HepG2 (cell line): ENCODE measurements around the gene ZC3H8. TPM values are rescaled to one million over a fixed set of nuclear protein-coding genes. Genes with fewer than 3 reads are reported as not detected.

Experiments used
- ATAC-seq: fragments of 200-7000 bp; cut with Tn5 transposase; 3 replicates; pipeline ENCODE4 v1.9.1; 2020; ENCODE audit warnings: mild to moderate bottlenecking, moderate library complexity
- BruUV-seq: library from RNA; stranded (reverse); fragments of 400-500 nt; replicated peaks from 2 replicates; lab custom pipeline; 2021; lab: Mats Ljungman, UMichigan
- CTCF ChIA-PET: fragments of 300-600 bp; formaldehyde crosslinking; extraction: SDS; loops from one replicate; lab custom pipeline; 2021; ENCODE audit warnings: low total read pairs, inconsistent platforms, low intra/inter-chr PET ratio; lab: Yijun Ruan, JAX
- POLR2A ChIA-PET: fragments of 350-600 bp; sonication (Branson Sonifier 250); formaldehyde crosslinking; loops from one replicate; lab custom pipeline; 2020; ENCODE audit warnings: antibody characterized with exemption, inconsistent platforms; lab: Yijun Ruan, JAX
- DNase-seq: peaks from one replicate; pipeline ENCODE4 v3.0.0-alpha.2; 2015; ENCODE audit warnings: low spot score
- FAIRE-seq: peaks from 3 replicates; lab custom pipeline; 2011; peaks lifted over from hg19 to GRCh38; lab: Jason Lieb, UNC
- H2AFZ ChIP-seq: one replicate; pipeline ENCODE4 v1.6.1; 2011; ENCODE audit warnings: low read length, inconsistent platforms
- H3K27ac ChIP-seq: fragments of 300-600 bp; 3 replicates; pipeline ENCODE4 v1.8.0; 2011; ENCODE audit warnings: mixed run types, mild to moderate bottlenecking, mixed read lengths, low read length, inconsistent platforms; ENCODE audit not compliant: insufficient read depth; ENCODE audit errors: extremely low read length
- H3K27me3 ChIP-seq, 2 experiments: fragments of 200-600 bp in 1 of 2; 2 replicates in 1 of 2; 3 replicates in 1 of 2; pipeline versions ENCODE4 v1.6.0 to v1.8.0; 2011; ENCODE audit warnings: low read length in 2 of 2, mild to moderate bottlenecking in 2 of 2, moderate library complexity in 2 of 2, inconsistent platforms in 1 of 2; ENCODE audit not compliant: insufficient read depth in 2 of 2, control insufficient read depth in 1 of 2
- H3K36me3 ChIP-seq, 2 experiments: fragments of 200-600 bp in 1 of 2; replicated peaks in 1 of 2; 2 replicates in 1 of 2; 3 replicates in 1 of 2; pipeline versions ENCODE4 v1.5.1 to v1.8.0; 2011; ENCODE audit warnings: low read length in 2 of 2, inconsistent platforms in 1 of 2; ENCODE audit not compliant: insufficient read depth in 2 of 2, control insufficient read depth in 1 of 2
- H3K4me1 ChIP-seq: 2 replicates; pipeline ENCODE4 v1.5.1; 2012; ENCODE audit warnings: low read length, inconsistent platforms; ENCODE audit not compliant: insufficient read depth
- H3K4me2 ChIP-seq: 2 replicates; pipeline ENCODE4 v1.6.0; 2011; ENCODE audit warnings: low read depth, low read length, inconsistent platforms
- H3K4me3 ChIP-seq, 3 experiments: fragments of 200-600 bp in 1 of 3; sonication (generic), shearing (Covaris generic) in 1 of 3; replicated peaks in 1 of 3; 2 replicates each; pipeline ENCODE4 v1.5.1; 2011 to 2016; ENCODE audit warnings: low read length in 3 of 3, inconsistent platforms in 2 of 3, low read depth in 2 of 3, mild to moderate bottlenecking in 2 of 3, control low read depth in 1 of 3, mixed read lengths in 1 of 3; ENCODE audit not compliant: insufficient read depth in 1 of 3
- H3K79me2 ChIP-seq: one replicate; pipeline ENCODE4 v1.6.1; 2011; ENCODE audit warnings: low read length, inconsistent platforms; ENCODE audit not compliant: insufficient read depth
- H3K9ac ChIP-seq: 2 replicates; pipeline ENCODE4 v1.6.0; 2011; ENCODE audit warnings: mild to moderate bottlenecking, low read depth, low read length, inconsistent platforms; ENCODE audit not compliant: insufficient read depth
- H3K9me3 ChIP-seq: 2 replicates; pipeline ENCODE4 v1.5.1; 2012; ENCODE audit warnings: mild to moderate bottlenecking, low read length
- H4K20me1 ChIP-seq: 2 replicates; pipeline ENCODE4 v1.6.0; 2011; ENCODE audit warnings: inconsistent platforms, mild to moderate bottlenecking, low read length, moderate library complexity; ENCODE audit not compliant: insufficient read depth
- BRCA1 ChIP-seq: sonication (generic); formaldehyde crosslinking; IDR thresholded peaks from 2 replicates; pipeline ENCODE4 v1.4.0; 2020; ENCODE audit warnings: missing genetic modification reagents
- CEBPB ChIP-seq: IDR thresholded peaks from 2 replicates; pipeline ENCODE4 v1.6.1; 2011; ENCODE audit warnings: low read depth, low read length, improper control_type of control experiment, borderline replicate concordance
- MAFF ChIP-seq: IDR thresholded peaks from 2 replicates; pipeline ENCODE4 v1.6.1; 2011; ENCODE audit warnings: low read depth, low read length, improper control_type of control experiment
- MAFK ChIP-seq, 2 experiments: IDR thresholded peaks in 1 of 2; conservative IDR thresholded peaks in 1 of 2; 2 replicates each; pipeline ENCODE4 v1.6.1; 2011; ENCODE audit warnings: improper control_type of control experiment in 2 of 2, low read length in 2 of 2
- ZSCAN12 ChIP-seq: sonication (generic); formaldehyde crosslinking; IDR thresholded peaks from 2 replicates; pipeline ENCODE4 v1.9.0; 2021; ENCODE audit warnings: mild to moderate bottlenecking, missing genetic modification reagents
- WGBS: methylation state at CpG from one replicate; pipeline ENCODE4 v1.1.6; 2017; ENCODE audit warnings: low lambda C conversion rate; 5-methylcytosine and 5-hydroxymethylcytosine counted together
- in situ Hi-C: cut with HindIII; loops from 2 replicates; pipeline ENCODE4 v1.10.0; 2017; ENCODE audit warnings: low pct_unique_long_range_greater_than_20kb; ENCODE audit not compliant: extremely low pct_ligation_motif_present
- intact Hi-C: fragments of 100-400 bp; cut with micrococcal nuclease; formaldehyde crosslinking; loops from one replicate; pipeline ENCODE4 v1.10.0; 2022; ENCODE audit not compliant: unreplicated experiment
- polyA plus RNA-seq, 8 experiments: library from polyadenylated mRNA; depleted of rRNA in 3 of 8; stranded (reverse) in 7 of 8; unstranded in 1 of 8; fragments of >200 nt; fragmentation: Illumina TruSeq in 4 of 8; extraction: Trizol in 4 of 8; gene quantifications; 2 replicates each; pipeline versions ENCODE4 v1.2.1 to v1.2.3, GENCODE V29; 2011 to 2016; ENCODE audit warnings: low read depth in 4 of 8, missing spikeins in 1 of 8, mixed read lengths in 1 of 8; ENCODE audit not compliant: insufficient read depth in 1 of 8
- total RNA-seq, 5 experiments: library from RNA; depleted of rRNA; stranded (reverse); fragments of >200 nt; fragmentation: Illumina TruSeq; extraction: Trizol; gene quantifications; 2 replicates each; pipeline ENCODE4 v1.2.3, GENCODE V29; 2016; ENCODE audit warnings: low read depth in 1 of 5
- TF ChIP-seq, protein P1 (sequence below): sonication (generic); formaldehyde crosslinking; IDR thresholded peaks from 2 replicates; pipeline ENCODE4 v1.8.1; 2023; ENCODE audit warnings: mild to moderate bottlenecking, moderate library complexity, missing genetic modification reagents

ZC3H8 gene
- total and polyA plus RNA-seq, 2 of the 13 experiments (the other 11 are each of a cell fraction or from before 2014, with no cell fraction given) = 4.5 to 17.0 TPM

DNA sequence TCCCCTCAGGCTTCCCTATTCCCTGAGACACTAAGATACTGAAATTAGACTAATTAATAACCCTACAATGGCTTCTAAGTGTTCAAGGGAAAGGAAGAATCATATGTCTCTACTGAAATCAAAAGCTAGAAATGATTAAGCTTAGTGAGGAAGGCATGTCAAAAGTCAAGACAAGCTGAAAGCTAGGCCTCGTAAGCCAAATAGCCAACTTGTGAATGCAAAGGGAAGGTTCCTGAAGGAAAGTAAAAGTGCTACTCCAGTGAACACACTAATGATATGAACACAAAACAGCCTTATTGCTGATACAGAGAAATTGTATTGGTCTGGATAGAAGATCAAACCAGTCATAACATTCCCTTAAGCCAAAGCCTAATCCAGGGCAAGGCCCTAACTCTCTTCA is 10.0 kb downstream of the ZC3H8 start:
- Histone ChIP-seq H3K9me3 (no peaks in the 10 kb centered on the region), H3K36me3 (peaks cover 7 to 38% of the 10 kb centered on the region in 2 experiments), H3K4me3 (no peak overlapping the region), H4K20me1 (no peaks in the 10 kb centered on the region), H3K27me3 (no peaks in the 10 kb centered on the region), H3K27ac (no peak overlapping the region), H3K9ac (no peak overlapping the region), H2AFZ (no peak overlapping the region), H3K4me2 (no peak overlapping the region), H3K79me2 (no peaks in the 10 kb centered on the region), H3K4me1 (peaks cover 8% of the 10 kb centered on the region; the same call in 1 of the 2 replicates)
- no peak for ATAC-seq
- TF ChIP-seq, protein P1, sequence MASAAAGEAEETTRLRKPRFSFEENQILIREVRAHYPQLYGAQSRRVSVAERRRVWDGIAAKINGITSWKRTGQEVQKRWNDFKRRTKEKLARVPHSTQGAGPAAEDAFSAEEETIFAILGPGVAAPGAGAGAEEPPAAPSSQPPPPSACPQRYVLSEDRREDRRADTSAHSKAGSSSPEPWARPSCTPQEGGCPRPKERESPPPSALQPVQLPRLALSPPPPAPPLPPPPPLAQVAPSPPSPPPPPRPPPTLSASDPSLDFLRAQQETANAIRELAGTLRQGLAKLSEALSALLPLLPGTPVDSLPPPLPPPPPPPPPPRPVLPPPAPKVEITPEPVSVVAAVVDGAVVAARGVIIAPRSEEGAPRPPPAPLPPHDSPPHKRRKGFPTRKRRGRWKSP (CRISPR knock-in tag) = no peak
- TF ChIP-seq MAFF = 0 out of 2 replicates have a peak, but pooled peaks have one; percentile 5
- TF ChIP-seq MAFK (conservative IDR thresholded peaks at IDR 0.05 in 1 of 2, IDR thresholded peaks at IDR 0.05 in 1 of 2; ENCODE audit: low read length in 2 of 2) = peak in 1 of 2 experiments; percentile 44; a peak in 2 of 4 replicates
- no peak for DNase-seq
- intact Hi-C loops = no loop called here
- in situ Hi-C loops = no loop called here
- FAIRE-seq = no peak
- ChIA-PET CTCF (no interaction called here), POLR2A (interaction anchor here (1.6 kb wide), 1 partner anchor 10 kb away, joined by 4 read pairs; the partner anchor contains the start of gene ZC3H8)
- BruUV-seq = no TSS peak
- WGBS = 98% methylated on average over 1 of the region's 1 CpG

DNA sequence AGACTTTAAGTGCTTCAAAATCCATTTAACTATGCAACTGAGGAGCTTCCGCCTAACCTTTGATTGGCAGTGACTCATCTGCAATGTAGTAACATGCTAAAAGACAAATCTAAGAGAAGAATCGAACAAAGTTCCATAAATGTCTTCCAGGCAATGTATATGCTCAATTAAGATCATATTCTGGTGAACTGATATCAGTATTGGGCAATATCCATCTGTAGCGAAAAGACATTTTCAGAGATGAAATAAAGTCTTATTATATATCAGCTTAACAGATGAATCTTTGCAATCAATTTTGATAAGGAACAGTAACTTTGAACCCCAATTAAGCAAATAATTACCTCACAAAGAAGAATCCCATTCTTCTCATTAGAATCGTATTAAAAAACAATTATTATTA is 11.6 kb downstream of the ZC3H8 start:
- Histone ChIP-seq H4K20me1 (no peaks in the 10 kb centered on the region), H3K79me2 (no peaks in the 10 kb centered on the region), H3K9me3 (no peaks in the 10 kb centered on the region), H3K4me3 (no peak overlapping the region), H3K27ac (no peak overlapping the region), H3K4me2 (no peak overlapping the region), H3K9ac (no peak overlapping the region), H2AFZ (no peak overlapping the region), H3K4me1 (peaks cover 8% of the 10 kb centered on the region; the same call in 1 of the 2 replicates), H3K27me3 (no peaks in the 10 kb centered on the region), H3K36me3 (peaks cover 7 to 28% of the 10 kb centered on the region in 2 experiments)
- ATAC-seq (no peak), FAIRE-seq (no peak), DNase-seq (no peak)
- TF ChIP-seq CEBPB = peak; percentile 54
- no peak for TF ChIP-seq BRCA1 (CRISPR knock-in tag)
- no peak for TF ChIP-seq ZSCAN12 (CRISPR knock-in tag)
- no TSS peak for BruUV-seq
- in situ Hi-C loops = no loop called here
- intact Hi-C loops = no loop called here
- WGBS = 95% methylated on average over 4 of the region's 4 CpGs
- CTCF ChIA-PET = no interaction called here
- POLR2A ChIA-PET = no interaction called here
